Uterus (tissue), 4 donors: ENCODE measurements around the gene NKX1-1. TPM values are rescaled to one million over a fixed set of nuclear protein-coding genes. Genes with fewer than 3 reads are reported as not detected.

Experiments used
- DNase-seq, 2 donors: peaks; one replicate each; pipeline ENCODE4 v3.0.0-alpha.2; 2019 to 2020
- H3K27ac ChIP-seq, 2 donors: fragments of 200-600 bp; sonication (generic); 1 replicate in 1 of 2; 2 replicates in 1 of 2; pipeline ENCODE4 v1.5.1; 2016 to 2018
- H3K27me3 ChIP-seq, 2 donors: fragments of 200-600 bp; sonication (generic); one replicate each; pipeline ENCODE4 v1.5.1; 2018 to 2019; ENCODE audit warnings: control low read depth in 1 of 2
- H3K36me3 ChIP-seq, 2 donors: fragments of 200-600 bp; sonication (generic); one replicate each; pipeline ENCODE4 v1.5.1; 2019; ENCODE audit warnings: control low read depth in 1 of 2
- H3K4me1 ChIP-seq, 2 donors: fragments of 200-600 bp; sonication (generic); one replicate each; pipeline ENCODE4 v1.5.1; 2018 to 2019; ENCODE audit warnings: control low read depth in 1 of 2
- H3K4me3 ChIP-seq, 2 donors: fragments of 200-600 bp; sonication (generic); 1 replicate in 1 of 2; 2 replicates in 1 of 2; pipeline ENCODE4 v1.5.1; 2018 to 2019; ENCODE audit warnings: mild to moderate bottlenecking in 1 of 2
- H3K9me3 ChIP-seq, 2 donors: fragments of 200-600 bp; sonication (generic); one replicate each; pipeline ENCODE4 v1.5.1; 2019; ENCODE audit warnings: control low read depth in 1 of 2
- POLR2A ChIP-seq, 2 donors: fragments of 450-650 bp; IDR thresholded peaks; one replicate each; pipeline ENCODE4 v1.6.1; 2016; ENCODE audit warnings: antibody characterized with exemption in 2 of 2, mild to moderate bottlenecking in 1 of 2, moderate library complexity in 1 of 2
- intact Hi-C: fragments of 100-400 bp; cut with DNase I; formaldehyde crosslinking; loops from one replicate; pipeline ENCODE4 v1.15.1; 2023; ENCODE audit warnings: low total_unique reads
- total RNA-seq, 4 donors: library from RNA; depleted of rRNA in 3 of 4; stranded (reverse); fragments of >200 nt in 3 of 4; gene quantifications; one replicate each; pipeline versions ENCODE4 v1.1.0 to v1.2.4, GENCODE V29; 2014 to 2023
- TF ChIP-seq, protein P1 (sequence below), 4 experiments: fragments of 200-600 bp in 2 of 4; fragments of 450-650 bp in 2 of 4; sonication (generic) in 2 of 4; IDR thresholded peaks; one replicate each; pipeline ENCODE4 v1.5.1; 2016 to 2019; ENCODE audit warnings: antibody characterized with exemption in 4 of 4, mild to moderate bottlenecking in 2 of 4, moderate library complexity in 1 of 4
- donor health status: DM: yes; HTN: yes; CAD: no.

Gene NKX1-1
- total RNA-seq, 4 donors from 2014 or later: not detected

DNA sequence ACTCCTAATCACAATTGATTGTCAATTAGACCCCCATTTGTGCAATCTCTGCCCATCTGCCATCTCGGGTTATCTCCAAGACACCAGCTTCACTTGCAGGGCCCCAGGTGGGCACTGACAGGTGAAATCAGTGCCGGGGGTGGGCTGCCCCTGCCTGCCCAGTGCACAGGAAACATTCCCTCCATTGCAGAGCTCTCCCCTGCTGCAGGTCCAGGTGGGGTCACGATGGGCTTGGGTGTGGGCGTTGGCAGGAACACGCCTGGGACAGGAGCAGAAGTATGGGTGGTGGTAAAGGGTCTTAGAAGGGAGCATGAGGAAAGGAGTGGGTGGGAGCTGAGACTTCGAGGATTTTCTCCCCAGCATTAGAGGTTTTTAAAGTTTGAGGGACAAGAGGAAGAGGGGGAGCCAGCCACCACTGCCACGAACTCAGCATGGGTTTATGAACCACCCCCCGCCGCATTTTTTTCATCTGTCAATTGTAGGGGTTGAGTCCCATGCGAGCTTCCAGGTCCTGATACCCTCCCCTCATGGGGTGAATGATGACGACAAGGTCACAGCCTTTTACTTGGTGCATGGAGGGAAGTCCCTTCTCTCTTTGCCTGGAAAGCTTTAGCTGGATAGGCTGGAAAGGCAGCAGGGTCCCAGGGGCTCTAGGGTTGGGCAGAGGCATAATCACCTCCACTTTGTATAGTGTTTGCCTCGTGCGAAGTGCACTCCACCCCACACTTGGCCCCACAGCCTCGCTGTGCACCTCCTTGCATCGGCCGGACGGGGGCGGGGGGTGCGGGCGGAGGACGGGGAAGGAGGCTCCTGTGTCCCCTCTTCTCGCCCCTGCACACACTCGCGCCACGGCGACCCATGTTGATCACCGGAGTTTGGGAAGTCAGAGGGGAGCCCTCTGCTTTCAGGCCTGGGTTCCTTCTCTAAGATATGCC, 3.5 kb upstream of the NKX1-1 start:
- no peaks in the 10 kb centered on the region for H3K9me3 ChIP-seq
- DNase-seq: no peak
- H3K27me3 ChIP-seq: peaks cover 17 to 70% of the 10 kb centered on the region in 2 donors
- H3K36me3 ChIP-seq: no peaks in the 10 kb centered on the region
- intact Hi-C loops: no loop called here
- TF ChIP-seq POLR2A (IDR thresholded peaks at IDR 0.05): no peak
- TF ChIP-seq, protein P1, sequence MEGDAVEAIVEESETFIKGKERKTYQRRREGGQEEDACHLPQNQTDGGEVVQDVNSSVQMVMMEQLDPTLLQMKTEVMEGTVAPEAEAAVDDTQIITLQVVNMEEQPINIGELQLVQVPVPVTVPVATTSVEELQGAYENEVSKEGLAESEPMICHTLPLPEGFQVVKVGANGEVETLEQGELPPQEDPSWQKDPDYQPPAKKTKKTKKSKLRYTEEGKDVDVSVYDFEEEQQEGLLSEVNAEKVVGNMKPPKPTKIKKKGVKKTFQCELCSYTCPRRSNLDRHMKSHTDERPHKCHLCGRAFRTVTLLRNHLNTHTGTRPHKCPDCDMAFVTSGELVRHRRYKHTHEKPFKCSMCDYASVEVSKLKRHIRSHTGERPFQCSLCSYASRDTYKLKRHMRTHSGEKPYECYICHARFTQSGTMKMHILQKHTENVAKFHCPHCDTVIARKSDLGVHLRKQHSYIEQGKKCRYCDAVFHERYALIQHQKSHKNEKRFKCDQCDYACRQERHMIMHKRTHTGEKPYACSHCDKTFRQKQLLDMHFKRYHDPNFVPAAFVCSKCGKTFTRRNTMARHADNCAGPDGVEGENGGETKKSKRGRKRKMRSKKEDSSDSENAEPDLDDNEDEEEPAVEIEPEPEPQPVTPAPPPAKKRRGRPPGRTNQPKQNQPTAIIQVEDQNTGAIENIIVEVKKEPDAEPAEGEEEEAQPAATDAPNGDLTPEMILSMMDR (IDR thresholded peaks at IDR 0.05): no peak
- no peak overlapping the region for H3K4me3 ChIP-seq
- no peak overlapping the region for H3K27ac ChIP-seq
- H3K4me1 ChIP-seq: peaks cover 0 to 22% of the 10 kb centered on the region in 2 donors

DNA sequence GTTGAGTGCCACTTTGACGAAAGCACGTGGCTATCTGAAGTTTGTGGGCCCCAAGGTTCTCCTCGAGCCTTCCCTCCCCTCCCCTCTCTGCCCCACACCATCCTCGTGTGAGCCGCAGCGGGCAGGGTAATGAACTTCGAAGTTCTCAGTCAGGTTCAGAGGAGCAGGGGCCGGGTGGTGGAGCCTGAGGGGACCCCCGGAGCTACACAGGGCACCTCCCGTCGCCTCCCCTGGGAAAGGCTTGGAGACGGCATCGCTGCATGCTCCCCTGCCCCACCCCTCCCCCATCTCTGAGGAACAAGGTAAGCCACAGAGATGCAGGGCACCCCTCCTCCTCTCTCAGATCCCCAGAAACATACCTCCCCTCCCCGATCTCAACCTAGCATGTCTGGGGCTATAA, 2.8 kb upstream of the NKX1-1 start:
- DNase-seq: no peak
- no peaks in the 10 kb centered on the region for H3K36me3 ChIP-seq
- H3K4me3 ChIP-seq: no peak overlapping the region
- TF ChIP-seq POLR2A (IDR thresholded peaks at IDR 0.05): no peak
- TF ChIP-seq, protein P1 (IDR thresholded peaks at IDR 0.05): no peak
- intact Hi-C loops: no loop called here
- no peaks in the 10 kb centered on the region for H3K9me3 ChIP-seq
- no peak overlapping the region for H3K27ac ChIP-seq
- peaks cover 21 to 73% of the 10 kb centered on the region in 2 donors for H3K27me3 ChIP-seq
- peaks cover 0 to 22% of the 10 kb centered on the region in 2 donors for H3K4me1 ChIP-seq

DNA sequence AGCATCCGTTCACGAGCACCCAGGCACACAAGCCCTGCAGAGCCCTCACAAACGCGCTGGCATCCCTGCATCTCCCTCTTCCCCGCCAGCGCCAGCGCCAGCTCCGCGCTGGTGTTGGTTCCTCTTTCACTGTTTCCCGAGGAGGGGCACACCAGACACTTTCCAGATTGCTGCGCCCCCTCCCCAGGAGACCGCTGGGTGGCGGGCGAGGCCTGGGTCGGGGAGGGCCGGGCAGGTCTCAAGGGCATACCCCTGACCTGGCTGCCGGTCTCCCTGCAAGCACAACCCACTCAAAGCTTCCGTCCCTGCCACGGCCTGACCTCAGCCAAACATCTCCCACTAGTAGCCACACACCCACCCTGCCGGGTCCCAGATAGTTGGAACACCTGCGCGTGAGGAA, 2.2 kb upstream of the NKX1-1 start:
- H3K27me3 ChIP-seq: peaks cover 24 to 66% of the 10 kb centered on the region in 2 donors
- peaks cover 0 to 18% of the 10 kb centered on the region in 2 donors for H3K4me1 ChIP-seq
- H3K27ac ChIP-seq: no peak overlapping the region
- H3K4me3 ChIP-seq: no peak overlapping the region
- intact Hi-C loops: no loop called here
- TF ChIP-seq, protein P1 (IDR thresholded peaks at IDR 0.05): no peak
- TF ChIP-seq POLR2A (IDR thresholded peaks at IDR 0.05): no peak
- H3K36me3 ChIP-seq: no peaks in the 10 kb centered on the region
- H3K9me3 ChIP-seq: no peaks in the 10 kb centered on the region
- no peak for DNase-seq

DNA sequence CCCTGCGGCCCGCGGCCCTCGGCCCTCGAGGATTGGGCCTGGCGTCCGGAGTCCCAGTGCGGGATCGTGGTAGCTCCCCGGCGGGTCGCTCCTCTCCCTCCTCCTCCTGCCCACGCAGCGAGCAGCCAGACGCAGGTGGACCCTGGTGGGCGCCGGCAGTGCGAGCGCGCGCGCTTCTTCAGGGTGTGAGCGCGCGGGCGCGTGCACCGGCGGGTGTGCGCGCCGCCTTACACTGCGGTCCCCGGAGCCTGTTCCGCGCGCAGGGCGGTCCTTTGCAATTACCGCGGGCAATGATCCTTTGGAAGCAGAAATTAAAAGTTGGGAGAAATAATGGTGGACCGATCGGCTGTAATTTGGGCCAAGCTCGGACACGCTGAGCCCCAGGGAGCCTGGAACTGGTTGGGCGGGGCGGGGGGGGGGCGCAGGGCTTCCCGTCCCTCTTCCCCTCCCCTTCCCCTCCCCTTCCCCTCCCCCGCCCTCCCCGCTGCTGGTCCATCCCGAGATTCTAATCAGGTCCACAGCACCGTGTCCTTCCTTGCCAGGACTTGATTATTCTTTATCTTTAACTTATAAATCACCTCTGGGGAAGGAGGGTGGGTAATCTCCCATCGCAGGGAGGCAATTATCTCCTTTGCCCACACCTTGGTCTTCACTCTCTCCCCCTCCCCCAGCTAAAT, 1.6 kb upstream of the NKX1-1 start:
- Histone ChIP-seq H3K4me3 (no peak overlapping the region), H3K36me3 (no peaks in the 10 kb centered on the region), H3K27ac (no peak overlapping the region), H3K27me3 (peaks cover 24 to 60% of the 10 kb centered on the region in 2 donors), H3K9me3 (no peaks in the 10 kb centered on the region), H3K4me1 (peaks cover 0 to 18% of the 10 kb centered on the region in 2 donors)
- TF ChIP-seq, protein P1 (IDR thresholded peaks at IDR 0.05): no peak
- no peak for TF ChIP-seq POLR2A (IDR thresholded peaks at IDR 0.05)
- no peak for DNase-seq
- intact Hi-C loops: no loop called here
